MCF 10A (cell line): Measurements from ENCODE around the gene CILP2. TPM values are rescaled to one million over a fixed set of nuclear protein-coding genes. Genes with fewer than 3 reads are reported as not detected.

ENCODE experiments used
- BruUV-seq: library from RNA; stranded (reverse); fragments of 400-500 nt; replicated peaks from 2 replicates; lab custom pipeline; 2021; lab: Mats Ljungman, UMichigan
- CTCF ChIA-PET: fragments of 300-600 bp; sonication (Branson Sonifier 250); formaldehyde crosslinking; extraction: SDS; loops from one replicate; lab custom pipeline; 2021; ENCODE audit warnings: antibody characterized with exemption, inconsistent platforms; lab: Yijun Ruan, JAX
- POLR2A ChIA-PET: fragments of 300-600, 350-650 bp; sonication (Branson Sonifier 250); formaldehyde crosslinking; extraction: SDS; loops from one replicate; lab custom pipeline; 2020; ENCODE audit warnings: antibody characterized with exemption, inconsistent platforms; lab: Yijun Ruan, JAX
- DNase-seq: peaks from one replicate; pipeline ENCODE4 v3.0.0-alpha.2; 2018; ENCODE audit not compliant: unreplicated experiment
- H3K27ac Mint-ChIP-seq: one replicate; pipeline ENCODE4 v1.8.0; 2022; ENCODE audit warnings: mild to moderate bottlenecking, low read depth, mixed read lengths; ENCODE audit not compliant: unreplicated experiment
- H3K27me3 Mint-ChIP-seq: one replicate; pipeline ENCODE4 v1.8.0; 2022; ENCODE audit warnings: mixed read lengths; ENCODE audit not compliant: insufficient read depth, unreplicated experiment
- H3K36me3 Mint-ChIP-seq: one replicate; pipeline ENCODE4 v1.8.0; 2022; ENCODE audit warnings: mild to moderate bottlenecking, moderate library complexity, mixed read lengths; ENCODE audit not compliant: insufficient read depth, unreplicated experiment
- H3K4me1 Mint-ChIP-seq: one replicate; pipeline ENCODE4 v1.8.0; 2022; ENCODE audit warnings: mixed read lengths; ENCODE audit not compliant: insufficient read depth, unreplicated experiment
- H3K4me3 Mint-ChIP-seq: one replicate; pipeline ENCODE4 v1.8.0; 2022; ENCODE audit warnings: mild to moderate bottlenecking, moderate library complexity, mixed read lengths; ENCODE audit not compliant: unreplicated experiment
- H3K9me3 Mint-ChIP-seq: one replicate; pipeline ENCODE4 v1.8.0; 2022; ENCODE audit warnings: mixed read lengths; ENCODE audit not compliant: unreplicated experiment
- intact Hi-C: fragments of 100-400 bp; cut with micrococcal nuclease; formaldehyde crosslinking; loops from 2 replicates; pipeline ENCODE4 v1.14.1; 2022
- total RNA-seq: library from RNA; stranded (reverse); gene quantifications from 2 replicates; pipeline ENCODE4 v1.2.3, GENCODE V29; 2022
- TF ChIP-seq, protein P1 (sequence below): fragments of 200-600 bp; IDR thresholded peaks from one replicate; pipeline ENCODE4 v1.8.0; 2022; ENCODE audit warnings: antibody characterized with exemption, mild to moderate bottlenecking; ENCODE audit not compliant: unreplicated experiment

Gene CILP2
- total RNA-seq, 1 experiment from 2014 or later, result 0.12 TPM

DNA sequence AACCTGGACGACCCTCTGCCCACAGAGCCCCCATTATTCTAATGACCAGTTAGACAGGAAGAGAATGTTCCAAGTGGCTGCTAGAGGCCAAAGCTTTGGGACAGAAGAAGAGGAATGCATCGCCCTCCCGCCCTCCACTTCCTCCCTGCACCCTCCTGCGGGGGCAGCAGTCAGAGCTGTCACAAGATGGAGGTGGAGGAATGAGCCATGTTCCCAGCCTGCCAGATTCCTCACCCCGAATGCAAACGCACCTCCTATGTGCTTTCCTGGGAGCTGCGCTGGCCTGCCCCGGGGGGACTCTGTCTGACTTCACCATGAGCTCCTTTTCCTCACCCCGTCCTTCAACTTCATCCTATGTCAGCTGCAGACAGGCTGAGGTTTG lies 7.7 kb upstream of the CILP2 start:
- no peak for DNase-seq
- CTCF ChIA-PET, result interaction anchor here (0.8 to 8.1 kb wide), 6 partner anchors 9 to 120 kb away, joined by 3 to 107 read pairs (median 9); partner anchors contain the start of genes GMIP, LPAR2 and NDUFA13
- POLR2A ChIA-PET, result interaction anchor here (0.6 to 2.4 kb wide), 5 partner anchors 14 to 483 kb away, joined by 3 to 10 read pairs (median 3); partner anchors contain the start of genes NDUFA13 and TSSK6
- BruUV-seq, result no TSS peak
- Mint-ChIP-seq H3K36me3 (peaks cover 36% of the 10 kb centered on the region), H3K27ac (no peak overlapping the region), H3K9me3 (no peaks in the 10 kb centered on the region), H3K4me3 (no peak overlapping the region), H3K27me3 (no peaks in the 10 kb centered on the region), H3K4me1 (peaks cover 11% of the 10 kb centered on the region)
- TF ChIP-seq, protein P1, sequence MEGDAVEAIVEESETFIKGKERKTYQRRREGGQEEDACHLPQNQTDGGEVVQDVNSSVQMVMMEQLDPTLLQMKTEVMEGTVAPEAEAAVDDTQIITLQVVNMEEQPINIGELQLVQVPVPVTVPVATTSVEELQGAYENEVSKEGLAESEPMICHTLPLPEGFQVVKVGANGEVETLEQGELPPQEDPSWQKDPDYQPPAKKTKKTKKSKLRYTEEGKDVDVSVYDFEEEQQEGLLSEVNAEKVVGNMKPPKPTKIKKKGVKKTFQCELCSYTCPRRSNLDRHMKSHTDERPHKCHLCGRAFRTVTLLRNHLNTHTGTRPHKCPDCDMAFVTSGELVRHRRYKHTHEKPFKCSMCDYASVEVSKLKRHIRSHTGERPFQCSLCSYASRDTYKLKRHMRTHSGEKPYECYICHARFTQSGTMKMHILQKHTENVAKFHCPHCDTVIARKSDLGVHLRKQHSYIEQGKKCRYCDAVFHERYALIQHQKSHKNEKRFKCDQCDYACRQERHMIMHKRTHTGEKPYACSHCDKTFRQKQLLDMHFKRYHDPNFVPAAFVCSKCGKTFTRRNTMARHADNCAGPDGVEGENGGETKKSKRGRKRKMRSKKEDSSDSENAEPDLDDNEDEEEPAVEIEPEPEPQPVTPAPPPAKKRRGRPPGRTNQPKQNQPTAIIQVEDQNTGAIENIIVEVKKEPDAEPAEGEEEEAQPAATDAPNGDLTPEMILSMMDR, result no peak
- intact Hi-C loops, result loop anchor here (5.0 kb wide), 1 partner anchor 427 kb away; no protein-coding TSS in a partner anchor

- H3K27ac Mint-ChIP-seq, result no peak overlapping the region
- CTCF ChIA-PET, result interaction anchor here (0.9 to 8.1 kb wide), 15 partner anchors 15 to 166 kb away, joined by 3 to 107 read pairs (median 10); partner anchors contain the start of genes GMIP, LPAR2, NDUFA13 and TSSK6
Observed at GRCh38 chr19:19530889-19531288, 7.2 kb upstream of the CILP2 start.

DNA sequence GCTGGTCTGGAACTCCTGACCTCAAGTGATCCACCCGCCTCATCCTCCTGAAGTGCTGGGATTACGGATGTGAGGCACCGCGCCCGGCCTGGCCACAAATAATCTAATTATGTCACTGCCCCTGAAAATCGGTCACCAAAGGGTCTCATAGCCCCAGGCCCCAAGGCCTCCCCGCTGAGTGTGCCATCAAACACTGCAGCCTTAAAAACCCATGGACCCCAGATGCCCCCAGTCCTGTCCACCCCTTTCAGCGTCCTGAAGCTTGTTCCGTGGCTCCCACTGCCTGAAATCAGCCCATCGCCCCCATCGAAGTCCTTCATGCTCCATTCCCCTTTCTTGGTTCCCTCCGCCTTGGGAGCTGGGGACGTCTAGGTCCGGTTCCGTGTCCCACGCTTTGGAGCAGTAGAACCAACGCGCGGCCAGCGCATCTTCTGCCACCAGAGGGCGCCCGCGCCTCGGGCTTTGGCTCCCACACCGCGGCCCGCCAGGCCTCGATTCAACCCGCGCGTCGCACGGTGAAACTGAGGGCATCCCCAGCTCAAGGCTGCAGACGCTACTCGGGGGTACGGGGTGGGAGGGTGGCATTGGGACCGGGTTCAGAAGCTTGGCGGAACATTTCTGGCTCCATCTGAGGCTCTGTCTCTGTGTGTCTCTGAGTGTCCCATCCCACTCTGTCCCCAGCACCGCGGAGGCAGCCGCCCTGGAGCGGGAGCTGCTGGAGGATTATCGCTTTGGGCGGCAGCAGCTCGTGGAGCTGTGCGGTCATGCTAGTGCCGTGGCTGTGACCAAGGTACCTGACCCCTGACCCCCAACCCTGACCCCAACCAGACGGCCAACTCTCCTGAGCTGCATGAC lies 5.9 kb upstream of the CILP2 start:
- Mint-ChIP-seq H3K27ac (no peak overlapping the region), H3K4me1 (peaks cover 11% of the 10 kb centered on the region), H3K36me3 (peaks cover 30% of the 10 kb centered on the region), H3K4me3 (no peak overlapping the region), H3K27me3 (no peaks in the 10 kb centered on the region), H3K9me3 (no peaks in the 10 kb centered on the region)
- intact Hi-C loops, result loop anchor here (1.0 to 5.0 kb wide), 2 partner anchors 112 to 425 kb away; no protein-coding TSS in a partner anchor
- POLR2A ChIA-PET, result interaction anchor here (0.5 to 2.4 kb wide), 11 partner anchors 16 to 137 kb away, joined by 3 to 10 read pairs (median 4); partner anchors contain the start of genes NDUFA13 and TSSK6
- BruUV-seq, result TSS peak; percentile 10
- CTCF ChIA-PET, result interaction anchor here (0.6 to 8.1 kb wide), 52 partner anchors 10 to 744 kb away, joined by 3 to 107 read pairs (median 5); partner anchors contain the start of genes ATP13A1, GMIP, LPAR2 and NDUFA13
- DNase-seq, result peak; percentile 80
- TF ChIP-seq, protein P1, result peak; percentile 89

More at GRCh38 chr19:19530889-19531288, 7.2 kb upstream of the CILP2 start:
- H3K4me3 Mint-ChIP-seq, result no peak overlapping the region
- no peak for DNase-seq
- POLR2A ChIA-PET, result interaction anchor here (0.6 to 2.4 kb wide), 5 partner anchors 15 to 483 kb away, joined by 3 to 10 read pairs (median 3); partner anchors contain the start of genes NDUFA13 and TSSK6
- TF ChIP-seq, protein P1, result no peak
- peaks cover 36% of the 10 kb centered on the region for H3K36me3 Mint-ChIP-seq
- H3K4me1 Mint-ChIP-seq, result peaks cover 11% of the 10 kb centered on the region
- intact Hi-C loops, result loop anchor here (5.0 kb wide), 1 partner anchor 426 kb away; no protein-coding TSS in a partner anchor
- H3K9me3 Mint-ChIP-seq, result no peaks in the 10 kb centered on the region
- no peaks in the 10 kb centered on the region for H3K27me3 Mint-ChIP-seq
- BruUV-seq, result no TSS peak
